ENCODE data around the gene TAF6L.

The TAF6L gene

GRCh38 chr11:62788991-62789390 lies 17.8 kb downstream of the TAF6L start:
- H3K27me3 ChIP-seq (ENCODE audit: control insufficient read depth, insufficient read depth, low read length), result no peaks in the 10 kb centered on the region
- DNase-seq (ENCODE audit: low read depth, low spot score), result no peak
- no peaks in the 10 kb centered on the region for H3K9me3 ChIP-seq (ENCODE audit: control insufficient read depth, insufficient read depth, low read length)
- H3K4me3 ChIP-seq (ENCODE audit: low read length), result no peak overlapping the region
- WGBS (ENCODE audit: insufficient coverage, insufficient read length), result no CpG with 5 or more reads among the region's 5 CpGs
- no peak overlapping the region for H3K27ac ChIP-seq (ENCODE audit: low read length)
- H3K36me3 ChIP-seq (ENCODE audit: control insufficient read depth, insufficient read depth, low read length), result peaks cover 8% of the 10 kb centered on the region; the same call in 1 of the 2 replicates
- H3K4me1 ChIP-seq (ENCODE audit: control insufficient read depth, insufficient read depth, low read length), result peaks cover 1% of the 10 kb centered on the region; the same call in 1 of the 2 replicates

GRCh38 chr11:62789576-62789975 lies 18.4 kb downstream of the TAF6L start:
- no peak overlapping the region for H3K27ac ChIP-seq (ENCODE audit: low read length)
- H3K4me3 ChIP-seq (ENCODE audit: low read length), result no peak overlapping the region
- no peaks in the 10 kb centered on the region for H3K27me3 ChIP-seq (ENCODE audit: control insufficient read depth, insufficient read depth, low read length)
- H3K36me3 ChIP-seq (ENCODE audit: control insufficient read depth, insufficient read depth, low read length), result peaks cover 11% of the 10 kb centered on the region; the same call in 1 of the 2 replicates
- WGBS (ENCODE audit: insufficient coverage, insufficient read length), result no CpG with 5 or more reads among the region's 3 CpGs
- H3K4me1 ChIP-seq (ENCODE audit: control insufficient read depth, insufficient read depth, low read length), result peaks cover 1% of the 10 kb centered on the region; the same call in 1 of the 2 replicates
- H3K9me3 ChIP-seq (ENCODE audit: control insufficient read depth, insufficient read depth, low read length), result no peaks in the 10 kb centered on the region
- DNase-seq (ENCODE audit: low read depth, low spot score), result no peak

DNA sequence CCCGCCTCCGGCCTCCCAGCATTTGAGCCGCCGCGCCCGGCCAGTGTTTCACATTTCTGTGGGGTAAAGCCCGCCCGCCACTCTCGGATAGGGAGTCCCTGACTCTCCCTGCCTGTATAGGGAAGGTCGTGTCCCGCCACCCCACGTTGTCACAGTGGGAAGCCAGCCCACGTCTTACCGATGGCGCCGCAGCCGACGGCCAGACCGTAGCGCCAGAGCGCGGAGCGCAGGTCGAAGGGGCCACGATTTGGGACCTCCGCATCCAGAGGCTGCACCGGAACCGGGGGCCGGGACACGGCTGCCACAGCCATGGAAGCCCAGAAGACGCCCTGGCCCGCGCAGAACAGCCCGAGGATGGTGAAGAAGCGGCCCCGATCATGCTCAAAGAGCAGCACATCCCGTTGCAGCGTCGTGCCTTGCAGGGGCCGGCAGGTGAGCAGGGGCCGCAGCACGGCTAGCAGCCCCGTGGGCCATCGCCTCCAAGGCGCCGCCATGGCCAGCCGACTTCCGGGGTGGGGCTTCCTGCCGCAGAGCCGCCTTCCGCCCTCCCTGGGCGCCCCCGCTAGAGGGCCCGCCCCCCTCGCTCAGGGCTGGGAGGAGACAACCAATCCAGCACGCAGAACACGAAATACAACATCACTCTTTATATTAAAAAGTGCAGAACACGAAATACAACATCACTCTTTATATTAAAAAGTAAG lies 20.5 kb downstream of the TAF6L start, which contains the start of gene TMEM223:
Gene TMEM223 (minus strand): TSS at position 506 of the 701 bp plus-strand sequence. CDS start 12 bp downstream, at position 494.
- WGBS (ENCODE audit: insufficient coverage, insufficient read length), result no CpG with 5 or more reads among the region's 58 CpGs
- no peak within 1 kb of the TSS for H3K27ac ChIP-seq (ENCODE audit: low read length)
- H3K9me3 ChIP-seq (ENCODE audit: control insufficient read depth, insufficient read depth, low read length), result no peaks in the 10 kb centered on the region
- DNase-seq (ENCODE audit: low read depth, low spot score), result no peak
- H3K4me1 ChIP-seq (ENCODE audit: control insufficient read depth, insufficient read depth, low read length), result peaks cover 1% of the 10 kb centered on the region; the same call in 1 of the 2 replicates
- H3K36me3 ChIP-seq (ENCODE audit: control insufficient read depth, insufficient read depth, low read length), result peaks cover 15% of the 10 kb centered on the region; the same call in 1 of the 2 replicates
- no peaks in the 10 kb centered on the region for H3K27me3 ChIP-seq (ENCODE audit: control insufficient read depth, insufficient read depth, low read length)
- H3K4me3 ChIP-seq (ENCODE audit: low read length), result peak within 1 kb of the TSS; percentile 95

DNA sequence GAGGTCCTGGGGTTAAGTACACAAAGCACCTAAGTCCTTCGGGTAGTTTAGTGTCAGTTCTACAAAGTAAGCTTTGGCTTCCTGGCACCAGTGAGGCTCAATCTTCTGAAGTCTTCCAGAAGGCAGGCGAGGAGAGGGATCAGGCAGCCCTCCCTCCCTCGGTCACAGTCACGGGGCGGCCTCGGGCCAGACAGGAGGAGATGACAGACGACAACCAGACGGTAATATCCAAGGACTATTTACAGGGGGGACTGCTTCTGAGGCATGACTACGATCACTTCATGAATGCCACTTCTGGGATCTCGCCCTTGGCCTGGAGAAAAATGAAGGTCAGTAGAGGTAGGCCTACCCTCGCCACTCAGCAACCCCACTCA lies 21.0 kb downstream of the TAF6L start:
- no peak for DNase-seq (ENCODE audit: low read depth, low spot score)
- WGBS (ENCODE audit: insufficient coverage, insufficient read length), result no CpG with 5 or more reads among the region's 11 CpGs
- Histone ChIP-seq H3K4me1 (ENCODE audit: control insufficient read depth, insufficient read depth, low read length) (peaks cover 1% of the 10 kb centered on the region; the same call in 1 of the 2 replicates), H3K36me3 (ENCODE audit: control insufficient read depth, insufficient read depth, low read length) (peaks cover 17% of the 10 kb centered on the region; the same call in 1 of the 2 replicates), H3K27ac (ENCODE audit: low read length) (no peak overlapping the region), H3K9me3 (ENCODE audit: control insufficient read depth, insufficient read depth, low read length) (no peaks in the 10 kb centered on the region), H3K4me3 (ENCODE audit: low read length) (no peak overlapping the region; the same call in 1 of the 2 replicates), H3K27me3 (ENCODE audit: control insufficient read depth, insufficient read depth, low read length) (no peaks in the 10 kb centered on the region)

DNA sequence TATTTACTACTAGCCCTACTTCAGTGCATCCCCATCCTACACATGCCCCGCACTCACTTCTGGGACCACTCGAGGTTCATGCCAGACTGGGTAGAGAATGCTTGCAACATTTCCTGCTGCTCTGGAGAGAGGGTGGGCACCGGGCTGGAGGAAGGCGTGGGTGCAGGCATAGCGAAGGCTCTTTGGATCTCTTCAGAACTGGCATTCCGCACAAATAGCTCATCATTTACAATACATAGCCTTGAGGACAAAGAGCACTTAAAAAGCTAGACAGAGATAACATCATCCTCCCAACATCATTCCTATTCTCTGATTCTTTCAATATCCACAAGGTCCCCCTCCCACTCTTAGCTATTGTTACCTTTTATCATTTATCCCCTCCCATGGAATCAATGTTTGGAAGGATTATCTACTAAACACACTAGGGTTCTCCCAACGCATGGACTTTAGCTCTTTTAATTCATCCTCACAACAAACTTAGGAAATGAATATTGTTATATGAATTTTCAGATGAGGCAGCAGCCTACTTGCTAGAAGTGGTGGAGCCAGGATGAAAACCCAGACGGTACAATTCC lies 23.1 kb downstream of the TAF6L start:
- DNase-seq (ENCODE audit: low read depth, low spot score), result no peak
- Histone ChIP-seq H3K4me1 (ENCODE audit: control insufficient read depth, insufficient read depth, low read length) (peaks cover 1% of the 10 kb centered on the region; the same call in 1 of the 2 replicates), H3K9me3 (ENCODE audit: control insufficient read depth, insufficient read depth, low read length) (no peaks in the 10 kb centered on the region), H3K4me3 (ENCODE audit: low read length) (no peak overlapping the region), H3K27ac (ENCODE audit: low read length) (no peak overlapping the region), H3K36me3 (ENCODE audit: control insufficient read depth, insufficient read depth, low read length) (peaks cover 20% of the 10 kb centered on the region; the same call in 1 of the 2 replicates), H3K27me3 (ENCODE audit: control insufficient read depth, insufficient read depth, low read length) (no peaks in the 10 kb centered on the region)
- no CpG with 5 or more reads among the region's 8 CpGs for WGBS (ENCODE audit: insufficient coverage, insufficient read length)

DNA sequence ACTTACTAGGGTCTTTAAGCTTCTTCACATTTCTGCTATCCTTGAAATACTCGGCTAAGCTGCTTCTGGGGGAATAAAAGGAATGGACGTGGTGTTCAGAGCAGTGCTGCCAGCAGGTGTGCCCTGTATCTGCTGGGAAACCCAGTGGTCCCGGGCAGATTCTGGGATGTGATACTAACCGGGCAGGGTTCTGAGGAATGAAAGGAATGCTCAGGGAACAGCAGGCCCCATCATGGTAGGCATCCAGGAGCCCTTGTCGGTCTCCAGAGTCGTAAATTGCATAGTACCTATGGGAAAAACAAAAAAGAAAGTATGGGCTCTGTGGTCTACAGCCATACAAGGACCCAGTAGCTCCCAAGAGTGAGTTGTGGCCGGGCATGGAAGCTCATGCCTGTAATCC lies 25.1 kb downstream of the TAF6L start:
- WGBS (ENCODE audit: insufficient coverage, insufficient read length), result no CpG with 5 or more reads among the region's 7 CpGs
- no peak overlapping the region for H3K27ac ChIP-seq (ENCODE audit: low read length)
- peaks cover 32% of the 10 kb centered on the region for H3K36me3 ChIP-seq (ENCODE audit: control insufficient read depth, insufficient read depth, low read length)
- no peak for DNase-seq (ENCODE audit: low read depth, low spot score)
- H3K27me3 ChIP-seq (ENCODE audit: control insufficient read depth, insufficient read depth, low read length), result no peaks in the 10 kb centered on the region
- H3K4me1 ChIP-seq (ENCODE audit: control insufficient read depth, insufficient read depth, low read length), result peaks cover 1% of the 10 kb centered on the region; the same call in 1 of the 2 replicates
- H3K4me3 ChIP-seq (ENCODE audit: low read length), result no peak overlapping the region
- no peaks in the 10 kb centered on the region for H3K9me3 ChIP-seq (ENCODE audit: control insufficient read depth, insufficient read depth, low read length)

DNA sequence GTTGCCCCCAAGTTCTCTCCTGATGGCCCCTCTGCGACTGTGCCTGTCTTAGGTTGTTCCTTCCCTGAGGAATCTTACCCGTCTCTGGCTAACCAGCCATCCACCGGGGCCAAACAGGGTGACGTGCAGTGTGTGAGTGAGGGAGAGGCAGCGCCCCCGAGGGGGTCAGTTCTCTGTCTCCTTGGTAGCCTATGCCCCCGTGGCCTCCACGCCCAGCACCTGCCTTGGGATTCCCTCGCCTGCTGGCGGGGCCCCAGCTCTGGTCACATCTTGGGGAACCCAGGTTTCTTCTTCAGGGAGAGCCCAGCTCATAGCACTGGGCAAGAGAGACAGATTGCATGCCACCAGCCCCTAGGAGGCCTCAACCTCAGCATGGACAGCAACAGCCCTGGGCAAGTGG lies 28.3 kb downstream of the TAF6L start:
- Histone ChIP-seq H3K4me3 (ENCODE audit: low read length) (no peak overlapping the region), H3K36me3 (ENCODE audit: control insufficient read depth, insufficient read depth, low read length) (peaks cover 32% of the 10 kb centered on the region), H3K4me1 (ENCODE audit: control insufficient read depth, insufficient read depth, low read length) (no peaks in the 10 kb centered on the region), H3K9me3 (ENCODE audit: control insufficient read depth, insufficient read depth, low read length) (no peaks in the 10 kb centered on the region), H3K27me3 (ENCODE audit: control insufficient read depth, insufficient read depth, low read length) (no peaks in the 10 kb centered on the region), H3K27ac (ENCODE audit: low read length) (no peak overlapping the region)
- DNase-seq (ENCODE audit: low read depth, low spot score), result no peak
- no CpG with 5 or more reads among the region's 10 CpGs for WGBS (ENCODE audit: insufficient coverage, insufficient read length)

DNA sequence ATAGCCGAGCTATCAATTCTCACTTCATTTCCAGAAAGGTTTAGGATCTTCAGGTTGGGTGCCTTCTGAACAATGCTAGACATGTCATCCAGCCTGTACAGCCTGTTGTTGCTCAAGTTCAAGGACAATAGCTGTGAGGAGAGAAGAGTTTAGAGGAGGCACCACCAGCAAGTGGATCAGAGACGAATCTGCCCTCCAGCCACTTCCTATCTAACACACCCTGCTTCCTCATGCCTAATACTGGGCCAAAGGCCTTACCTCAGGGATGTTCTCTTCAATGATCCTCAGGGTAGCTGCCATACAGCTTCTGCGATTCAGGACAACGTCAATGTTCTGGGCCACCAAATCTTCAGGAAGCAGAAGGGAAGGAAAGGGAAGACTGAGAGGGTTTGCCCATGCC lies 29.9 kb downstream of the TAF6L start:
- no peak overlapping the region for H3K27ac ChIP-seq (ENCODE audit: low read length)
- H3K36me3 ChIP-seq (ENCODE audit: control insufficient read depth, insufficient read depth, low read length), result peaks cover 30% of the 10 kb centered on the region
- no CpG with 5 or more reads among the region's 4 CpGs for WGBS (ENCODE audit: insufficient coverage, insufficient read length)
- no peaks in the 10 kb centered on the region for H3K9me3 ChIP-seq (ENCODE audit: control insufficient read depth, insufficient read depth, low read length)
- no peaks in the 10 kb centered on the region for H3K27me3 ChIP-seq (ENCODE audit: control insufficient read depth, insufficient read depth, low read length)
- H3K4me1 ChIP-seq (ENCODE audit: control insufficient read depth, insufficient read depth, low read length), result no peaks in the 10 kb centered on the region
- DNase-seq (ENCODE audit: low read depth, low spot score), result no peak
- H3K4me3 ChIP-seq (ENCODE audit: low read length), result no peak overlapping the region

DNA sequence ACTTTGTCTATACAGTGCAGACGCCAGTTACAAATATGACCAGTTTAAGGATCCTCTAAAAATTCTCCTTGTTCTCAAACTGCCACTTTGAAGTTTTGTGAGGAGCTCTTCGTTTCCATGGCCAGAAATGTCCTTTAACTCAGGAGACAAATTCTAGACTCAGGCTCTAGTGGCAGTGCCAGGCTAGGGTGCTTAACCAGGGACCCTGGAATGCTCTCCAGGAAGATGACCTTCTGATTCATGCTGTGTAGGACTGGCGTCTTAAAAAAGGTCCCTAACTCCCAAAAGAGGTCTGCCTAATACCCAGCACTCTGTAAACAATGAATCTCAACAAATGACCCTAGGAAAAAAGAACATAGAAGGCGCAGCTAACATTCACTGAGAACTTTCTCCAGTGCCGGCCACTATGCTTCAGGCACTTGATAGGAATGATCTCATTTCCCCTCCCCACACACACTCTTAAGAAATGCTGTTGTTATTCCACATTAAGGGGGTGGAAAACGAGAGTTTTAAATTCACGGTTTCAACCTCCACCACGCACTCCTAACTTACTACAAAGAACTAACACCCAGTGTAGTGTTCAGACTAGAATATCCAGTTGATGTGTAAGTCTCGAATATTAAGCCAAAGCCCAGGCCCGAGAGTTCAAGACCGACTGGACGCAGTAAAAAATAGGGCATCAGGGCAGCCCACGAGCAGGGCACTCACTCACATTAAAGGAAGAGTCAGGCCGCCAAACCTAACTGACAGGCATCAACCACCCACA lies 33.3 kb downstream of the TAF6L start:
- DNase-seq (ENCODE audit: low read depth, low spot score), result no peak
- H3K27me3 ChIP-seq (ENCODE audit: control insufficient read depth, insufficient read depth, low read length), result no peaks in the 10 kb centered on the region
- H3K36me3 ChIP-seq (ENCODE audit: control insufficient read depth, insufficient read depth, low read length), result peaks cover 20% of the 10 kb centered on the region
- H3K9me3 ChIP-seq (ENCODE audit: control insufficient read depth, insufficient read depth, low read length), result no peaks in the 10 kb centered on the region
- peak overlapping the region; percentile 70; the same call in 1 of the 2 replicates for H3K4me3 ChIP-seq (ENCODE audit: low read length)
- H3K27ac ChIP-seq (ENCODE audit: low read length), result no peak overlapping the region
- no peaks in the 10 kb centered on the region for H3K4me1 ChIP-seq (ENCODE audit: control insufficient read depth, insufficient read depth, low read length)
- no CpG with 5 or more reads among the region's 14 CpGs for WGBS (ENCODE audit: insufficient coverage, insufficient read length)

Measured in iPS DF 6.9 (cell line).